ENCODE measurements around the gene NDST3. TPM values are rescaled to one million over a fixed set of nuclear protein-coding genes. Genes with fewer than 3 reads are reported as not detected.

The NDST3 gene
- total RNA-seq, 1 experiment from 2014 or later = not detected

DNA sequence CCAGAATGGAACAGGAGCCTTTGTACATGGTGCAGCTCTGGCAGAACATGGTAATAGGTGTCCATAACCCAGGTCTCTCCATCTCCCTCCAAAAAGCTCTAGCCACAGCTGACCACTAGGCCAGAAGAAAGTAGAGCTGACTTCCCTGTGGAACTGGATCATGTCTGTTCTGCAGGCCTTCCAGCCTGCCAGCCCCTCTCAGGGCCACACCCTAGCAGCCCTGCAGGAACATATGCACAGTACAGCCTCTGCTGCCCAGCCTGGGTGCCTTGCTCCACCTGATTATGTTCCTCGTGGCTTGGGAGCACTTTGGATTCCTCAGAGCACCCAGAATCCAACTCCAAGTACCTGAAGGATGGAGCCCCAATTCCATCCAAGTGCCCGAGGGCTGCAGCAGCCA is 12.0 kb downstream of the NDST3 start:
- Histone ChIP-seq H3K9ac (ENCODE audit: low read length) (no peak overlapping the region), H3K4me1 (ENCODE audit: low read length) (no peaks in the 10 kb centered on the region), H3K4me2 (ENCODE audit: low read depth, low read length, poor library complexity, severe bottlenecking) (no peak overlapping the region), H3K79me2 (ENCODE audit: low read length) (no peaks in the 10 kb centered on the region), H2AFZ (ENCODE audit: low read length) (no peak overlapping the region), H3K36me3 (ENCODE audit: insufficient read depth, low read length) (no peaks in the 10 kb centered on the region), H4K20me1 (ENCODE audit: insufficient read depth, low read depth, low read length) (no peaks in the 10 kb centered on the region), H3K9me3 (ENCODE audit: low read length) (no peaks in the 10 kb centered on the region), H3K4me3 (ENCODE audit: low read length) (no peak overlapping the region), H3K27me3 (ENCODE audit: low read length) (no peaks in the 10 kb centered on the region), H3K9me2 (replicated peaks; ENCODE audit: insufficient read depth, low read length) (no peaks in the 10 kb centered on the region), H3K27ac (ENCODE audit: low read length) (no peak overlapping the region)
- no peak for DNase-seq

DNA sequence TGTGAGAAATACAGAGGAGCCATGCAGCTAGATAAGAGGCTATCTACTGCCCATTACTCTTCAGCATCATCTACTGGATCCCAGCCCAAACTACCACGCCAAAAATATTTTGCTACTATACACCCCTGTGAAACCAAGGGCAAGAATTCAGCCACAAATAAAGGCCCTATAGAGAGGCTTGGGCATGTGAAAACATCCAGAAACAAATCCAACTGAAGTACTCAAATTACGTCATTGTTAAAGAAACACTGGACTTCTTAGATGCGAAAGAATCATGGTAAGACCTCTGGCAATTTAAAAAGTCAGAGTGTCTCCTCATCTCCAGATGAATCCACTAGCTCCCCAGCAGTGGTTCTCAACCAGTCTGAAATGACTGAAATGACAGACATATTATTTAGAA is 12.8 kb downstream of the NDST3 start:
- no peak overlapping the region for H3K4me2 ChIP-seq (ENCODE audit: low read depth, low read length, poor library complexity, severe bottlenecking)
- no peaks in the 10 kb centered on the region; the same call in 1 of the 2 replicates for H3K9me3 ChIP-seq (ENCODE audit: low read length)
- H2AFZ ChIP-seq (ENCODE audit: low read length) = no peak overlapping the region
- H3K4me3 ChIP-seq (ENCODE audit: low read length) = no peak overlapping the region
- no peaks in the 10 kb centered on the region for H3K4me1 ChIP-seq (ENCODE audit: low read length)
- no peaks in the 10 kb centered on the region for H4K20me1 ChIP-seq (ENCODE audit: insufficient read depth, low read depth, low read length)
- no peaks in the 10 kb centered on the region for H3K36me3 ChIP-seq (ENCODE audit: insufficient read depth, low read length)
- H3K27me3 ChIP-seq (ENCODE audit: low read length) = no peaks in the 10 kb centered on the region
- H3K9me2 ChIP-seq (replicated peaks; ENCODE audit: insufficient read depth, low read length) = no peaks in the 10 kb centered on the region
- no peaks in the 10 kb centered on the region for H3K79me2 ChIP-seq (ENCODE audit: low read length)
- no peak overlapping the region for H3K9ac ChIP-seq (ENCODE audit: low read length)
- no peak overlapping the region for H3K27ac ChIP-seq (ENCODE audit: low read length)
- no peak for DNase-seq

GRCh38 chr4:118058955-118059354 is 24.7 kb downstream of the NDST3 start:
- Histone ChIP-seq H3K27ac (ENCODE audit: low read length) (no peak overlapping the region), H3K4me2 (ENCODE audit: low read depth, low read length, poor library complexity, severe bottlenecking) (no peak overlapping the region), H3K36me3 (ENCODE audit: insufficient read depth, low read length) (no peaks in the 10 kb centered on the region), H4K20me1 (ENCODE audit: insufficient read depth, low read depth, low read length) (no peaks in the 10 kb centered on the region), H3K4me1 (ENCODE audit: low read length) (no peaks in the 10 kb centered on the region), H3K9me2 (replicated peaks; ENCODE audit: insufficient read depth, low read length) (no peaks in the 10 kb centered on the region), H3K9me3 (ENCODE audit: low read length) (no peaks in the 10 kb centered on the region), H3K9ac (ENCODE audit: low read length) (no peak overlapping the region), H2AFZ (ENCODE audit: low read length) (no peak overlapping the region), H3K79me2 (ENCODE audit: low read length) (no peaks in the 10 kb centered on the region), H3K27me3 (ENCODE audit: low read length) (no peaks in the 10 kb centered on the region), H3K4me3 (ENCODE audit: low read length) (no peak overlapping the region)
- DNase-seq = no peak

DNA sequence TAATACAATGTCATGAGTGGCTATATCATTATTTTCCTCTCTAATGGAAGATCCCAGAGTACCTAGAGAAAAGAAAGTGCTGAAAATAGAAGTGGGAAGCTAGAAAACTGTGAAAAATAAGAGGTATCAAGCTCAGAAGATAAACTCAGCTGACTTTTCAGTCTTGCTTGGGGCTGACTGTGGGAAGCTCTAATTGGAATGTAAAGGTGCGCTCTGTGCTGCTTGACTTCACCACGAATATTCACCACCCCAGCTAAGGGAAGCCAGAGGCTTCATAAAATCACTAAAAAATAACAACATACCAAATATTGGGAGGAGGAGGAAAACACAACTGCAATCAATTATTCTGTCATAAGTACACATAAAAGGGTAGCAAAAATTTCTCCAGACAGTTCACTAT is 25.1 kb downstream of the NDST3 start:
- Histone ChIP-seq H3K4me2 (ENCODE audit: low read depth, low read length, poor library complexity, severe bottlenecking) (no peak overlapping the region), H3K9me2 (replicated peaks; ENCODE audit: insufficient read depth, low read length) (no peaks in the 10 kb centered on the region), H3K9me3 (ENCODE audit: low read length) (no peaks in the 10 kb centered on the region), H3K27me3 (ENCODE audit: low read length) (no peaks in the 10 kb centered on the region), H3K4me3 (ENCODE audit: low read length) (no peak overlapping the region), H3K4me1 (ENCODE audit: low read length) (no peaks in the 10 kb centered on the region), H3K36me3 (ENCODE audit: insufficient read depth, low read length) (no peaks in the 10 kb centered on the region), H2AFZ (ENCODE audit: low read length) (no peak overlapping the region), H4K20me1 (ENCODE audit: insufficient read depth, low read depth, low read length) (no peaks in the 10 kb centered on the region), H3K27ac (ENCODE audit: low read length) (no peak overlapping the region), H3K9ac (ENCODE audit: low read length) (no peak overlapping the region), H3K79me2 (ENCODE audit: low read length) (no peaks in the 10 kb centered on the region)
- DNase-seq = no peak

GRCh38 chr4:118076958-118077766 is 42.9 kb downstream of the NDST3 start:
- H2AFZ ChIP-seq (ENCODE audit: low read length) = no peak overlapping the region
- H3K9me2 ChIP-seq (replicated peaks; ENCODE audit: insufficient read depth, low read length) = no peaks in the 10 kb centered on the region
- no peak overlapping the region for H3K4me2 ChIP-seq (ENCODE audit: low read depth, low read length, poor library complexity, severe bottlenecking)
- H3K4me1 ChIP-seq (ENCODE audit: low read length) = no peaks in the 10 kb centered on the region
- H3K27me3 ChIP-seq (ENCODE audit: low read length) = no peaks in the 10 kb centered on the region
- H3K9ac ChIP-seq (ENCODE audit: low read length) = no peak overlapping the region
- no peaks in the 10 kb centered on the region for H4K20me1 ChIP-seq (ENCODE audit: insufficient read depth, low read depth, low read length)
- H3K9me3 ChIP-seq (ENCODE audit: low read length) = no peaks in the 10 kb centered on the region
- no peak overlapping the region for H3K27ac ChIP-seq (ENCODE audit: low read length)
- no peak overlapping the region for H3K4me3 ChIP-seq (ENCODE audit: low read length)
- no peaks in the 10 kb centered on the region for H3K79me2 ChIP-seq (ENCODE audit: low read length)
- peak; percentile 79 for DNase-seq
- H3K36me3 ChIP-seq (ENCODE audit: insufficient read depth, low read length) = no peaks in the 10 kb centered on the region

DNA sequence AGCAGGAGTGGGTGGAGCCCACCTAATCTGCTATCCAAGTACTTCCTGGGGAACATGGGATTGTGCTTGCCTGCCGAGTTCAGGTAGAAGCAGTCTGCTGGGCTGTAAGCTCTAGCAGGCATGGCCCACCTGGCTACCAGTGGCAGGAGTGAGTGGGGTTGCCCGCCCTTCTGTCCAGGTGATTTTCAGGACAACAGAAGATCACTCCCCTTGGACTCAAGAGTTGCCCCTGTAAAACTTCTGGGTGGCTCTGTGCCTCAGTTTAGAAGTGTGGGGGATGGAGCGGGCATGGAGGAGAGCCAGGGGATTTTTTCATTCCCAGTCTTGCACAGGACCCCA is 43.5 kb downstream of the NDST3 start:
- no peaks in the 10 kb centered on the region for H3K27me3 ChIP-seq (ENCODE audit: low read length)
- no peak overlapping the region for H3K9ac ChIP-seq (ENCODE audit: low read length)
- H3K79me2 ChIP-seq (ENCODE audit: low read length) = no peaks in the 10 kb centered on the region
- no peaks in the 10 kb centered on the region for H3K36me3 ChIP-seq (ENCODE audit: insufficient read depth, low read length)
- no peak for DNase-seq
- H3K4me1 ChIP-seq (ENCODE audit: low read length) = no peaks in the 10 kb centered on the region
- no peaks in the 10 kb centered on the region for H4K20me1 ChIP-seq (ENCODE audit: insufficient read depth, low read depth, low read length)
- H3K4me2 ChIP-seq (ENCODE audit: low read depth, low read length, poor library complexity, severe bottlenecking) = no peak overlapping the region
- H3K27ac ChIP-seq (ENCODE audit: low read length) = no peak overlapping the region
- no peaks in the 10 kb centered on the region for H3K9me3 ChIP-seq (ENCODE audit: low read length)
- no peak overlapping the region for H2AFZ ChIP-seq (ENCODE audit: low read length)
- no peaks in the 10 kb centered on the region for H3K9me2 ChIP-seq (replicated peaks; ENCODE audit: insufficient read depth, low read length)
- H3K4me3 ChIP-seq (ENCODE audit: low read length) = no peak overlapping the region

DNA sequence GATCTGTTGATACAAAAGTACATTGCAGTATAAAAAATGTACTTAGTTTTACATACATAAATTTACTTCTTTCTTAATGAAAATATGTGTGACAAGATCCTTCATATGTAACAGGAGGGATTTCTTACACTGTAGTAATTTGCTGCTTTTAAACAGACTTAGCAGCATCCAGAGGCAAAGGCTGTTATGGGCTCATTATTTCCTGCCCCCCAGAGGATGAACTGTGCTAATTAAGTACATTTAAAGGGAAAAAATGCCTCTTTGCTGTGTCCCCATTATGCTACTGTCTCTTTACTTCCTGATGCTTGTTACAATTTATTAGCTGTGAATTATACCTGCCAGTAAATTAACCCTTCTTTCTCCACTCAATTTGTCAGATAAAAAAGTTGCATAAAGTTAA is 47.1 kb downstream of the NDST3 start:
- H2AFZ ChIP-seq (ENCODE audit: low read length) = no peak overlapping the region
- no peaks in the 10 kb centered on the region for H4K20me1 ChIP-seq (ENCODE audit: insufficient read depth, low read depth, low read length)
- H3K9me2 ChIP-seq (replicated peaks; ENCODE audit: insufficient read depth, low read length) = no peaks in the 10 kb centered on the region
- DNase-seq = no peak
- no peaks in the 10 kb centered on the region for H3K9me3 ChIP-seq (ENCODE audit: low read length)
- H3K4me3 ChIP-seq (ENCODE audit: low read length) = no peak overlapping the region
- H3K27ac ChIP-seq (ENCODE audit: low read length) = no peak overlapping the region
- H3K4me2 ChIP-seq (ENCODE audit: low read depth, low read length, poor library complexity, severe bottlenecking) = no peak overlapping the region
- H3K36me3 ChIP-seq (ENCODE audit: insufficient read depth, low read length) = no peaks in the 10 kb centered on the region
- H3K27me3 ChIP-seq (ENCODE audit: low read length) = no peaks in the 10 kb centered on the region
- H3K4me1 ChIP-seq (ENCODE audit: low read length) = no peaks in the 10 kb centered on the region
- no peak overlapping the region for H3K9ac ChIP-seq (ENCODE audit: low read length)
- H3K79me2 ChIP-seq (ENCODE audit: low read length) = no peaks in the 10 kb centered on the region

DNA sequence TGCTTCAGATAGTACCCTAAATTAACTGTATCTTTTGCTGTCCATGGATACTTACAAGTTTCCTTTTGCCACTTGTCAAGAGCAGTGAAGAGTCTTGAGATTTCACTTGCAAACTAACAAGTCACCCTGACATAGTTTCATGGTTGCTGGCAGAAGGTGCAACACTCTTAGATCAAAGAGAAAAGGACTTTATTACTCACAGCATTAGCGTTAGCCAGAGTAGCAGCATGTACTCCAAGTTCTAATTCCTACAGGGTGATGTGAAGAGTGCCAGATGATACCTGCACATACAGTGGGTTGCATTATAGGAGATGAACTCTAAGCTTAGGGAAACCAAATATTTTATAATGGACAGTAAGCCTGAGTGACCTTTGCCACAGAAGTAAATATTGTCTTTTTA is 47.9 kb downstream of the NDST3 start:
- no peak for DNase-seq
- Histone ChIP-seq H3K9me3 (ENCODE audit: low read length) (no peaks in the 10 kb centered on the region), H3K27me3 (ENCODE audit: low read length) (no peaks in the 10 kb centered on the region), H3K9me2 (replicated peaks; ENCODE audit: insufficient read depth, low read length) (no peaks in the 10 kb centered on the region), H3K79me2 (ENCODE audit: low read length) (no peaks in the 10 kb centered on the region), H4K20me1 (ENCODE audit: insufficient read depth, low read depth, low read length) (no peaks in the 10 kb centered on the region), H3K4me1 (ENCODE audit: low read length) (no peaks in the 10 kb centered on the region), H2AFZ (ENCODE audit: low read length) (no peak overlapping the region), H3K9ac (ENCODE audit: low read length) (no peak overlapping the region), H3K4me3 (ENCODE audit: low read length) (no peak overlapping the region), H3K27ac (ENCODE audit: low read length) (no peak overlapping the region), H3K36me3 (ENCODE audit: insufficient read depth, low read length) (no peaks in the 10 kb centered on the region), H3K4me2 (ENCODE audit: low read depth, low read length, poor library complexity, severe bottlenecking) (no peak overlapping the region)
